ENCODE data around the gene NSG1.

DNA sequence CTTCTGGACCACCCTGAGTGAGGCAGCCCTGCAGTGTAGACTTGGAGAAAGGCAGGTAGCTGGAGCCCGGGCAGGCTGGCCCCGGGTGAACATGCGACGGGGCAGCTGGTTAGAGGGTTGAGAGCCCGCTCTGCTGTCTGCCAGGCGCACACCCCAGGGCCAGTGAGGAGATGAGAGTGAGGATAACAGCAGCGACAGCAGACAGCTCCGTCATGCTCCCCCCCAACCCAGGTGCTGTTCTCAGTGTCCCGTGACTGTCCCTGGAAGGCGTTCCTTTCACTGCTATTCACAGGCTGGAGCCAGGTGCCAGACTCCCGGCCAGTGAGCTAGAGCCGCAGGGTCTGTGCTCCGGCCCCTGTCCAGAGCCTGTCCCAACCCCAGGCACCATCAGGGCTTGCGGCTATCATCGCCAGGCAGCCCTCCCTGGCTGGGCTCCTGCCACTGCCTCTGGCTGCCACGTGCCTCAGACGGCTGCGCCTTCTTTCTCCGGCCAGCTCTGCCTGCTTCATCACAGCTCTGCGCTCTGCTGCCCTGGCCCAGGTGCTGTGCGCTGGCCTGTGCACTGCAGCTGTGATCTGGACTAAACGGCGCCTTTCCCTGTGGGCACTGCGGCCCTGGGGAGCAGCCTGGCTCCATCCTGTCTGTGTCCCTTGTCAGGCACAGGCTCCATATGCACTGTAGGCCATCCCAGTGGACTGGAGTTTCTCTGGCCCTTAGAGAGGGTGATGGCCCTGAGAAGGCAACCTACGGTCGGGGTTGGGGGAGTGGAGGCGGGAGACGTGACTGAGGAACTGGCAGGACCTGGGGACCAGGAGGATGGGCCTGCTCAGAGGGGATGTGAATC, 19.8 kb downstream of the NSG1 start:
- TF ChIP-seq, protein P1, sequence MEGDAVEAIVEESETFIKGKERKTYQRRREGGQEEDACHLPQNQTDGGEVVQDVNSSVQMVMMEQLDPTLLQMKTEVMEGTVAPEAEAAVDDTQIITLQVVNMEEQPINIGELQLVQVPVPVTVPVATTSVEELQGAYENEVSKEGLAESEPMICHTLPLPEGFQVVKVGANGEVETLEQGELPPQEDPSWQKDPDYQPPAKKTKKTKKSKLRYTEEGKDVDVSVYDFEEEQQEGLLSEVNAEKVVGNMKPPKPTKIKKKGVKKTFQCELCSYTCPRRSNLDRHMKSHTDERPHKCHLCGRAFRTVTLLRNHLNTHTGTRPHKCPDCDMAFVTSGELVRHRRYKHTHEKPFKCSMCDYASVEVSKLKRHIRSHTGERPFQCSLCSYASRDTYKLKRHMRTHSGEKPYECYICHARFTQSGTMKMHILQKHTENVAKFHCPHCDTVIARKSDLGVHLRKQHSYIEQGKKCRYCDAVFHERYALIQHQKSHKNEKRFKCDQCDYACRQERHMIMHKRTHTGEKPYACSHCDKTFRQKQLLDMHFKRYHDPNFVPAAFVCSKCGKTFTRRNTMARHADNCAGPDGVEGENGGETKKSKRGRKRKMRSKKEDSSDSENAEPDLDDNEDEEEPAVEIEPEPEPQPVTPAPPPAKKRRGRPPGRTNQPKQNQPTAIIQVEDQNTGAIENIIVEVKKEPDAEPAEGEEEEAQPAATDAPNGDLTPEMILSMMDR (IDR thresholded peaks at IDR 0.05), result no peak
- TF ChIP-seq POLR2AphosphoS5 (IDR thresholded peaks at IDR 0.05) (no peak), POLR2A (IDR thresholded peaks at IDR 0.05; ENCODE audit: low read depth) (no peak), EP300 (IDR thresholded peaks at IDR 0.05) (no peak)
